ENCODE results near the gene FTL.

DNA sequence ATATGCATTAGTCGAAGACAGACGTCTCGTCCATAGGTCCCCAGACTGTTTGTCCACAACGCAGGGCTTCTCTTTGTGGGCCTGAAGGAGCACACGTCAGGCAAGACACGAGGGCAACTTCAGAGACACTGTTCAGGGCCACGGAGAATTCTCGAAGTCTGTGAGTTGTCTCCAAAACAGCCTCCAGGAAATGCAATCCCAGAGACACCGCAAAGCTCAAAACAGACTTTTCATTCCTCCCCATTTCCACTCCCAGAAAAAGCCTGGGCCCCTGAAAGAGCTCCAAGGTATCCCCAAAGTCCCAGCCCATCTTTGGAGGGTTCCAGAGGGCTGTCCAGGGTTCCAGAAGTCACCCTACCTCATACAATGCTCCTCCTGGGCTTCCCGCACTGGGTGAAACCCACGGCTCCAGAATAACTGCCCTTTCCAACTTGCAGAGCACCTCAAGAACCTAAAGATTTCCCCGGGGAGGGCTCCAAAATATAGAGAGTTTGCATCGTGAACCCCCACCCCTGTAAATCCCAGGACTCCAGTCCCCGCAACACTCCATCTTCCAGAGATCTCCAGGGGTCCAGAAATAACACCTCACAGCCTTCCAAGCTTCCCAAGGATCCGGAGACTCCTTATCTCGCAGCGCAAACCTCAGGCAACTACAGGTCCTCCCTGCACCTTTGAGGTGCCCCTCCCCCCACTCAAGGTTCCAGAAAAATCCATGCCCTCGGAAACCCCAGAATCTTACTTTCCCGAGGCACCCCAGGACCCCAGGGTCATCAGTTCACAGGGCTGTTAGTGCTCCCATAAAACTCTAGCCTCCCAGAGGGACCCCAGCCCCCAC, 687 bp upstream of the FTL start:
- TF ChIP-seq POLR2AphosphoS5 (IDR thresholded peaks at IDR 0.05; ENCODE audit: insufficient read depth in 1 of 2, low read depth in 1 of 2): no peak
- TF ChIP-seq, protein P1, sequence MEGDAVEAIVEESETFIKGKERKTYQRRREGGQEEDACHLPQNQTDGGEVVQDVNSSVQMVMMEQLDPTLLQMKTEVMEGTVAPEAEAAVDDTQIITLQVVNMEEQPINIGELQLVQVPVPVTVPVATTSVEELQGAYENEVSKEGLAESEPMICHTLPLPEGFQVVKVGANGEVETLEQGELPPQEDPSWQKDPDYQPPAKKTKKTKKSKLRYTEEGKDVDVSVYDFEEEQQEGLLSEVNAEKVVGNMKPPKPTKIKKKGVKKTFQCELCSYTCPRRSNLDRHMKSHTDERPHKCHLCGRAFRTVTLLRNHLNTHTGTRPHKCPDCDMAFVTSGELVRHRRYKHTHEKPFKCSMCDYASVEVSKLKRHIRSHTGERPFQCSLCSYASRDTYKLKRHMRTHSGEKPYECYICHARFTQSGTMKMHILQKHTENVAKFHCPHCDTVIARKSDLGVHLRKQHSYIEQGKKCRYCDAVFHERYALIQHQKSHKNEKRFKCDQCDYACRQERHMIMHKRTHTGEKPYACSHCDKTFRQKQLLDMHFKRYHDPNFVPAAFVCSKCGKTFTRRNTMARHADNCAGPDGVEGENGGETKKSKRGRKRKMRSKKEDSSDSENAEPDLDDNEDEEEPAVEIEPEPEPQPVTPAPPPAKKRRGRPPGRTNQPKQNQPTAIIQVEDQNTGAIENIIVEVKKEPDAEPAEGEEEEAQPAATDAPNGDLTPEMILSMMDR (IDR thresholded peaks at IDR 0.05): no peak

Data from vagina (tissue), 2 donors.